ENCODE data around the gene TRIM2.

DNA sequence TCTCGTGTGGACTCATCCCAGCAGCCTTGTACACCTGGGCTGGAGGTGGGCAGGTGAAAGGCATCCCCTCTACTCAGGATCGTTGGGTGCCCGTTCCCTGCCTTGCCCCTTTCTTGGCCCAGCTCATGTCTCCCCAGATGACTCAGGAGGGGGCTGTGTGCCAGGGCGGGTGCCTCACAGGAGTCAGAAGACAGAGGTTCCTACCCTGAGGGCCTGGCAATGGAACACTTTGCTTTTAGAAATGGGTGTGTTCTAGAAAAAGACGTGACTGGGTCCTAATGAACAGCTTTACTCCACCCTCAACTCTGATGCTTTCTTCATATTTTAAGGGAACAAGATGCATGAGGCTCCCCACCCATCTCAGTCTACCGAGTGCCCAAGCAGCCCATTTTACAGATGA, 22.5 kb upstream of the TRIM2 start:
- TF ChIP-seq, protein P1, sequence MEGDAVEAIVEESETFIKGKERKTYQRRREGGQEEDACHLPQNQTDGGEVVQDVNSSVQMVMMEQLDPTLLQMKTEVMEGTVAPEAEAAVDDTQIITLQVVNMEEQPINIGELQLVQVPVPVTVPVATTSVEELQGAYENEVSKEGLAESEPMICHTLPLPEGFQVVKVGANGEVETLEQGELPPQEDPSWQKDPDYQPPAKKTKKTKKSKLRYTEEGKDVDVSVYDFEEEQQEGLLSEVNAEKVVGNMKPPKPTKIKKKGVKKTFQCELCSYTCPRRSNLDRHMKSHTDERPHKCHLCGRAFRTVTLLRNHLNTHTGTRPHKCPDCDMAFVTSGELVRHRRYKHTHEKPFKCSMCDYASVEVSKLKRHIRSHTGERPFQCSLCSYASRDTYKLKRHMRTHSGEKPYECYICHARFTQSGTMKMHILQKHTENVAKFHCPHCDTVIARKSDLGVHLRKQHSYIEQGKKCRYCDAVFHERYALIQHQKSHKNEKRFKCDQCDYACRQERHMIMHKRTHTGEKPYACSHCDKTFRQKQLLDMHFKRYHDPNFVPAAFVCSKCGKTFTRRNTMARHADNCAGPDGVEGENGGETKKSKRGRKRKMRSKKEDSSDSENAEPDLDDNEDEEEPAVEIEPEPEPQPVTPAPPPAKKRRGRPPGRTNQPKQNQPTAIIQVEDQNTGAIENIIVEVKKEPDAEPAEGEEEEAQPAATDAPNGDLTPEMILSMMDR (IDR thresholded peaks at IDR 0.05): no peak
- no peak for TF ChIP-seq POLR2A (IDR thresholded peaks at IDR 0.05)

Data from body of pancreas (tissue), 4 donors.